ENCODE data around the gene ZNF827.

The ZNF827 gene

GRCh38 chr4:145938618-145939440, at the start of gene ZNF827:
Gene ZNF827, minus strand, starts transcription at chr4:145938823. Its CDS starts 416 bp downstream, at chr4:145938407.
- TF ChIP-seq YY1 (IDR thresholded peaks at IDR 0.05; ENCODE audit: low read depth) (peak; percentile 71), FOXM1 (IDR thresholded peaks at IDR 0.05; ENCODE audit: borderline replicate concordance, low read depth) (no peak), TAF1 (IDR thresholded peaks at IDR 0.05; ENCODE audit: low read depth) (peak; percentile 45; the same call in 1 of the 2 replicates), MAX (IDR thresholded peaks at IDR 0.05) (0 out of 2 replicates have a peak, but pooled peaks have one; percentile 12)

GRCh38 chr4:145984563-145984962, 45.9 kb upstream of the ZNF827 start:
- TF ChIP-seq USF1 (IDR thresholded peaks at IDR 0.05) (no peak), RAD21 (IDR thresholded peaks at IDR 0.05; ENCODE audit: low read depth) (no peak), TCF12 (IDR thresholded peaks at IDR 0.05; ENCODE audit: low read depth) (no peak), TEAD4 (IDR thresholded peaks at IDR 0.05) (no peak), FOXM1 (IDR thresholded peaks at IDR 0.05; ENCODE audit: borderline replicate concordance, low read depth) (no peak), MAX (IDR thresholded peaks at IDR 0.05) (no peak), REST (IDR thresholded peaks at IDR 0.05; ENCODE audit: low read depth) (no peak), CREB1 (IDR thresholded peaks at IDR 0.05; ENCODE audit: low read depth) (no peak), EP300 (IDR thresholded peaks at IDR 0.05; ENCODE audit: borderline replicate concordance) (no peak), EGR1 (IDR thresholded peaks at IDR 0.05) (no peak), ZBTB7A (IDR thresholded peaks at IDR 0.05; ENCODE audit: low read depth) (no peak), CEBPB (IDR thresholded peaks at IDR 0.05) (no peak), TAF1 (IDR thresholded peaks at IDR 0.05; ENCODE audit: low read depth) (no peak), YY1 (IDR thresholded peaks at IDR 0.05; ENCODE audit: low read depth) (no peak)

- no peak for TF ChIP-seq NFIC (IDR thresholded peaks at IDR 0.05)
- TF ChIP-seq FOXM1 (IDR thresholded peaks at IDR 0.05; ENCODE audit: borderline replicate concordance, low read depth) = no peak
- no peak for TF ChIP-seq CEBPB (IDR thresholded peaks at IDR 0.05)
- TF ChIP-seq REST (IDR thresholded peaks at IDR 0.05; ENCODE audit: low read depth) = no peak
- no peak for TF ChIP-seq ZBTB7A (IDR thresholded peaks at IDR 0.05; ENCODE audit: low read depth)
- TF ChIP-seq TEAD4 (IDR thresholded peaks at IDR 0.05) = no peak
- no peak for TF ChIP-seq TCF12 (IDR thresholded peaks at IDR 0.05; ENCODE audit: low read depth)
- TF ChIP-seq RAD21 (IDR thresholded peaks at IDR 0.05; ENCODE audit: low read depth) = no peak
These were observed 44.2 kb upstream of the ZNF827 start for GRCh38 chr4:145982791-145983190.

- TF ChIP-seq MAX (IDR thresholded peaks at IDR 0.05) = no peak
- no peak for TF ChIP-seq EP300 (IDR thresholded peaks at IDR 0.05; ENCODE audit: borderline replicate concordance)
- TF ChIP-seq TCF12 (IDR thresholded peaks at IDR 0.05; ENCODE audit: low read depth) = no peak
- no peak for TF ChIP-seq RAD21 (IDR thresholded peaks at IDR 0.05; ENCODE audit: low read depth)
- TF ChIP-seq REST (IDR thresholded peaks at IDR 0.05; ENCODE audit: low read depth) = no peak
- TF ChIP-seq CEBPB (IDR thresholded peaks at IDR 0.05) = no peak
- TF ChIP-seq TAF1 (IDR thresholded peaks at IDR 0.05; ENCODE audit: low read depth) = no peak
- no peak for TF ChIP-seq EGR1 (IDR thresholded peaks at IDR 0.05)
- no peak for TF ChIP-seq TEAD4 (IDR thresholded peaks at IDR 0.05)
- no peak for TF ChIP-seq FOXM1 (IDR thresholded peaks at IDR 0.05; ENCODE audit: borderline replicate concordance, low read depth)
- TF ChIP-seq NFIC (IDR thresholded peaks at IDR 0.05) = no peak
- no peak for TF ChIP-seq CREB1 (IDR thresholded peaks at IDR 0.05; ENCODE audit: low read depth)
- no peak for TF ChIP-seq ZBTB7A (IDR thresholded peaks at IDR 0.05; ENCODE audit: low read depth)
These were observed 40.5 kb upstream of the ZNF827 start for GRCh38 chr4:145979160-145979559.
